GM18519 (cell line): ENCODE results near the gene BABAM2.
"Not testable (repeated sequence)": the region's sequence is repeated elsewhere in the genome, so short reads cannot be mapped to it uniquely, and the experiment has no call there.

Experiments
- ATAC-seq: cut with Tn5 transposase; IDR thresholded peaks from one replicate; pipeline ENCODE4 v1.9.1; 2021; ENCODE audit warnings: mild to moderate bottlenecking, moderate library complexity; ENCODE audit not compliant: unreplicated experiment, low FRiP score

Gene BABAM2

GRCh38 chr2:28011322-28011737 is 120.8 kb downstream of the BABAM2 start:
- ATAC-seq = no peak

DNA sequence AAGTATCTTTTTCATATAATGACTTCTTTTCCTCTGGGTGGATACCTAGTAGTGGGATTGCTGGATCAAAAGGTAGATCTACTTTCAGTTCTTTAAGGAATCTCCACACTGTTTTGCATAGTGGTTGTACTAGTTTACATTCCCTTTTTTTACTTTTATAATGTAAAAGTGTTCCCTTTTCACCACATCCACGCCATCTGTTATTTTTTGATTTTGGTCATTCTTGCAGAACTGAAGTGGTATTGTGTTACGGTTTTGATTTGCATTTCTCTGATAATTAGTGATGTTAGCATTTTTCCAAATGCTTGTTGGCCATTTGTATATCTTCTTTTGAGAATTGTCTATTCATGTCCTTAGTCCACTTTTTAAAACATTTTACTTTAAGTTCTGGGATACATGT is 127.9 kb downstream of the BABAM2 start:
- not testable (repeated sequence) for ATAC-seq

DNA sequence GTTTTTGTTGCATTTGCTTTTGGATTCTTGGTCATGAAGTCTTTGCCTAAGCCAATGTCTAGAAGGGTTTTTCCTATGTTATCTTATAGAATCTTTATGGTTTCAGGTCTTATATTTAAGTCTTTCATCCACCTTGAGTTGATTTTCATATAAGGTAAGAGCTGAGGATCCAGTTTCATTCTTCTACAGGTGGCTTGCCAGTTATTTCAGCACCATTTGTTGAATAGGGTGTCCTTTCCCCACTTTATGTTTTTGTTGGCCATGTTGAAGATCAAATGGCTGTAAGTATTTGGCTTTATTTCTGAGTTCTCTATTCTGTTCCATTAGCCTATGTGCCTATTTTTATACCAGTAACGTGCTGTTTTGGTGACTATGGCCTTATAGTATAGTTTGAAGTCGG is 129.0 kb downstream of the BABAM2 start:
- ATAC-seq = not testable (repeated sequence)

GRCh38 chr2:28021898-28022297 is 131.4 kb downstream of the BABAM2 start:
- ATAC-seq = no peak

DNA sequence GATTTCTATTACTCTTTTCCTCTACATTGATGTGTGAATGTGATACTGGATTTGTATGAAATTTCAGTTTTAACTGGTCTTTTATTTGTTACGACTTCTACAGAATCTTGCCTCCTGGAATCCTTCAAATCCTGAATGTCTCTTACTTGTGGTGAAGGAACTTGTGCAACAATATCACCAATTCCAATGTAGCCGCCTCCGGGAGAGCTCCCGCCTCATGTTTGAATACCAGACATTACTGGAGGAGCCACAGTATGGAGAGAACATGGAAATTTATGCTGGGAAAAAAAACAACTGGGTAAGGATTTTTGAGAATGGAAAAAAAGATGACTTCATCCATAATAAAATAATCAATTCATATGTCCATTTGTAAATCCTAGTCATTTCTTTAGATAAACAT is 134.6 kb downstream of the BABAM2 start:
- no peak for ATAC-seq

DNA sequence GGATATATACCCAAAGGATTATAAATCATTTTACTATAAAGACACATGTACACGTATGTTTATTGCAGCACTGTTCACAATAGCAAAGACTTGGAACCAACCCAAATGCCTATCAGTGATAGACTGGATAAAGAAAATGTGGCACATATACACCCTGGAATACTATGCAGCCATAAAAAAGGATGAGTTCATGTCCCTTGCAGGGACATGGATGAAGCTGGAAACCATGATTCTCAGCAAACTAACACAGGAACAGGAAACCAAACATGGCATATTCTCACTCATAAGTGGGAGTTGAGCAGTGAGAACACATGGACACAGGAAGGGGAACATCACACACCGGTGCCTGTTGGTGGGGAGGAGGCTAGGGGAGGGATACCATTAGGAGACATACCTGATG is 135.7 kb downstream of the BABAM2 start:
- not testable (repeated sequence) for ATAC-seq

- ATAC-seq = no peak
Measured at GRCh38 chr2:28028025-28028424, 137.5 kb downstream of the BABAM2 start.

- ATAC-seq = no peak
Measured at GRCh38 chr2:28030600-28030999, 140.1 kb downstream of the BABAM2 start.

GRCh38 chr2:28032816-28033215 is 142.3 kb downstream of the BABAM2 start:
- no peak for ATAC-seq

DNA sequence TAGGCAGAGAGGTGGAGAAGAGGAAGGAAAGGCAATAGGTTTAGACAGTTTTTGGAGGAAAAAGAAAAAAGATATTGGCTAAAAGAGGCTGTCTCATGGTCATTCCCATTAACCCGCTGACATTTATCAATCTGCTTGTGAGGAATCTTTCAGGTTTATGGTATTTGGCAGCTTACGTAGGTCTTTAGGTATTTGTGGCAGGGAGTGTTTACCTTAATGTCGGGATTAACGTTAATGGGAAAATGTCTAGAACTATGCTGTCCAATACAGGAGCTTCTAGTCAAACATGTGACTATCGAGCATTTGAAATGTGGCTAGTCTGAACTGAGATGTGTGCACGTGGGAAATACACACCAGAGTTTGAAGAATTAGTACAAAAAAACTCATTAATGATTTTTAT is 144.2 kb downstream of the BABAM2 start:
- ATAC-seq = no peak

GRCh38 chr2:28035163-28035690 is 144.7 kb downstream of the BABAM2 start:
- ATAC-seq = no peak

DNA sequence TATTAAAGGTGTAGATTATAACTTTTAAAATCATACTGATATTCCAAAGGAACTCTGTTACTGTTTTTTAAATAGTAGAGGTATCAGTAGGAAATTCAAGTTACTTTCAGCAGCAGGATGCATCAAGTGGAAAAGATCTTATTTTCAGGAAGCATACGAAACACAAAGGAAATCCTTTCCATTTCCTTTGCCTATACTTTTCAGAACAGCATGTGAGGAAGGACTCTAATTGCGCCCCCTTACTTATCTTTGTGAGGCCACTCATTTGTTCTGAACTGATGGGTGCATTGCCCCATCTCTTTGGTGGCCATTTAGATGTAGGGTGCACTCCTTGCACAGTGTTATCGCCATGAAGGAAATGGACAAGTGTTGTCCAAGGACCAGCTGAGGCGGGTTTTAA is 145.3 kb downstream of the BABAM2 start:
- ATAC-seq = no peak

DNA sequence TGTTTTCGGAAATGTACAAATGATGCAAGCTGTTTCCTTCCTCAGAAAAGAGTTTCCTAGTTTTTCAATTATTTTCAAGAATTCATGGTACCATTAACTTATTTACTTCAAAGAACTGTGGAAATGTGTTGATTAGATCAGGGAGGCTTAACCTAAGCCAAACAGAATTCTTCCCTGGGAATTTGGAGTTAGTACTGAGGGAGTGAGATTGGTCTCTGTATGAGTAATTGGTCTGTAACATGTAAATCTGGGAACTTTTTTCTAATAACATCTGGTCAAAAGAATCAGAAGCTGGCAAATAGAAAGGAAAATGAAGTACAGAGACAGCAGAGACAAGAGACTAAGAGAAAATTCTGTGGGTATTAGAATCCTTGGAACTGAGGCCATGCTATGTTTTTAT is 145.8 kb downstream of the BABAM2 start:
- ATAC-seq = no peak

DNA sequence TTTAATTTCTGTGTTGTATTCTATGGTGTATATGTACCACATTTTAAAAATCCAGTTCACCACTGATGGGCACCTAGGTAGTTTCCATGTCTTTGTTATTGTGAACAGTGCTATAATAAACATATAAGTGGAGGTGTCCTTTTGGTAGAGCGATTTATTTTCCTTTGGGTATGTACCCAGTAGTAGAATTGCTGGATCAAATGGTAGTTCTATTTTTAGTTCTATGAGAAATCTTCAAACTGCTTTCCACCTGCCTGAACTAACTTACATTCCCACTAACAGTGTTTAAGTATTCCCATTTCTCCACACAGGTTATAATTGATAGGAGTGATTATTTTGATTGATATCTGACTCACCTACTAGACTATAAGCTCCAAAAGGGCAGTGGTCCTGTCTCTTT is 148.2 kb downstream of the BABAM2 start:
- no peak for ATAC-seq

DNA sequence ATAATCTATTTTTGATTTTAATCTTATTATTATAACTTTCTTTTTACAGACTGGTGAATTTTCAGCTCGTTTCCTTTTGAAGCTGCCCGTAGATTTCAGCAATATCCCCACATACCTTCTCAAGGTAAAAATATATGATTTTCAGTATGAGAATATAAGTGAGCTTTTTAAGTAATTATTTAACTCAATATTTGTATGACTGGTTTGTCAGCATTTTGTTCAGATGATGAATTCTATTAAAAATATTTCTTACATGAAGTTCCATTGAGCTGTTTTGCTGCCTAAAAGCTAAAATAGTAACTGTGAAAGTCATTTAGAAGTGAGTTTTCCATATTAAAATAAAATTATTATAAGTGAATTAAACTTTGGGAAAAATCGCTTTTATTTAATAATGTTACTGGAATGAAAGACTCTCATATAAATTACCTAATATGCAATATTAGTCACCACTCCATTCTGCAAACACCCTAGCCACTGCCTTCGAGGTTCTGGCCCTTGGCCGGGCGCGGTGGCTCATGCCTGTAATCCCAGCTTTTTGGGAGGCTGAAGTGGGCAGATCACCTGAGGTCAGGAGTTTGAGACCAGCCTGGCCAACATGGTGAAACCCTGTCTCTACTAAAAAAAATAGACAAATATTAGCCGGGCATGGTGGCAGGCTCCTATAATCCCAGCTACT is 155.3 kb downstream of the BABAM2 start:
- no peak for ATAC-seq

- no peak for ATAC-seq
Measured at GRCh38 chr2:28046921-28047320, 156.4 kb downstream of the BABAM2 start.

GRCh38 chr2:28047681-28048080 is 157.2 kb downstream of the BABAM2 start:
- ATAC-seq = no peak

GRCh38 chr2:28048341-28048740 is 157.8 kb downstream of the BABAM2 start:
- no peak for ATAC-seq

GRCh38 chr2:28049416-28049815 is 158.9 kb downstream of the BABAM2 start:
- no peak for ATAC-seq

- no peak for ATAC-seq
Measured at GRCh38 chr2:28049899-28050298, 159.4 kb downstream of the BABAM2 start.

GRCh38 chr2:28052691-28053090 is 162.2 kb downstream of the BABAM2 start:
- no peak for ATAC-seq

DNA sequence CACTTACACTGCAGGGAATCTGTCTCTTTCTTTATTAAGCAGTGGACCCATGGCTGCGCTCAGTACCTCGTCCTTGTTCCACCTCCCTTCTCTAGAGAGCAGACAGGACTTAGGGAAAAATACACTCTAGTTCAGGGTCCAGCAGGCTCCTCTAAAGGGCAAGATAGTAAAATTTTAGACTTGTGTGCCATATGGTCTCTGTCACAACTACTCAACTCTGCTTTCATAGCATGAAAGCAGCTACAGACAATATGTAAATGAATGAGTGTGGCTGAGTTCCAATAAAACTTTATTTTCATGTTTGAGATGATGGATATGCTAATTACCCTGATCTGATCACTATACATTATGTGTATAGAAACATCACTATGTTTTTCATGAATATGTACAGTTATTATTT is 163.1 kb downstream of the BABAM2 start:
- ATAC-seq = no peak

GRCh38 chr2:28054916-28055315 is 164.4 kb downstream of the BABAM2 start:
- ATAC-seq = no peak
